ENCODE results near the gene SLC6A8. TPM values are rescaled to one million over a fixed set of nuclear protein-coding genes. Genes with fewer than 3 reads are reported as not detected.
"Not testable (repeated sequence)": the region's sequence is repeated elsewhere in the genome, so short reads cannot be mapped to it uniquely, and the experiment has no call there.

SLC6A8 gene
- total RNA-seq, 1 donor from 2014 or later, result 178 TPM

DNA sequence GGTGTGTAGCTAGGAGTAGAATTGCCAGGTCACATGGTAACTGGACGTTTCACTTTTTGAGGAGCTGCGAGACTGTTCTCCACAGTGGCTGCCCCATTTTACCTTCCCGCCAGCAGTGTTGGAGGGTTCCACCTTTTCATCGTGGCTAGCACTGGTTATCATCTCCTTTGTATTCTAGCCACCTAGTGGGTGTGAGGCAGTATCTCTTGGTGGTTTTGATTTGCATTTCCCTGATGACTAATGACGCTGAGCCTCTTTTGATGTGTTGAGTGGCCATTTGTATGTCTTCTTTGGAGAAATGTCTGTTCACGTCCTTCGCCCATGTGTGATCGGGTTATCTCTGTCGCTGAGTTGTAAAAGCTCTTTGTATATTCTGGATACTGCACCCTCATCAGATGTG, 47.5 kb downstream of the SLC6A8 start:
- DNase-seq (ENCODE audit: missing footprints) (no peak), ATAC-seq (no peak)
- intact Hi-C loops (cut with DNase I), result no loop called here

DNA sequence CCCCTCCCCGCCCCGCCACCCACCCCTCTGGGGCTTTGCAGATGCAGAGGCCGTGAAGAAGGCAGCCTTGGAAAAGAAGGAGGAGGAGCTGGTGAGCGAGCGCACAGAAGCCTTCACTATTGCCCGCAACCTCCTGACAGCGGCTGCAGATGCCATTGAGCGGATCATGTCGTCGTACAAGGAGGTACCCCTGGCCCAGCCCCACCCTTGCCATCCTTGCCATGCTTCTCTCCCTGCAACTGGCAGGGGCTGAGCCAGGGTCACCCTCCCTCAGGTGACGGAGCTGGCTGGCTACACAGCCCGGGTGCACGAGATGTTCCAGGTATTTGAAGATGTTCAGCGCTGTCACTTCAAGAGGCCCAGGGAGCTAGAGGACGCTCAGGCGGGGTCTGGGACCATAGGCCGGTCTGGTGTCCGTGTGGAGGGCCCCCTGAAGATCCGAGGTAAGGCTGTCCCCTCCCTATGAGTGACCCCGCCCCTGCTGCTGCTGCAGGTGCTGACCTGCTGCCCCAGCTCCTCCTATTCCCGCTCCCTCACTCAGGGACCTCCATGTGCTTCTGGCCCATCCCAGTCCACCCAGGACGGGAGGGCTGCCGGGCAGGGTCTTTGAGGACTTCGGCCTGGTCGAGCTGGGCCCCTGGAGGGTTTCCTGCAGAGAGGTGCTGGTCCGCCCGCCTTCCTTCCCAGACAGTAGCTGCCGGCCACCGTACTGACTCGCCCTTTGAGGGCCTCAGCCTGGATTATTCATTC, 48.5 kb downstream of the SLC6A8 start:
- ATAC-seq (no peak), DNase-seq (ENCODE audit: missing footprints) (no peak)
- intact Hi-C loops (cut with DNase I), result no loop called here

DNA sequence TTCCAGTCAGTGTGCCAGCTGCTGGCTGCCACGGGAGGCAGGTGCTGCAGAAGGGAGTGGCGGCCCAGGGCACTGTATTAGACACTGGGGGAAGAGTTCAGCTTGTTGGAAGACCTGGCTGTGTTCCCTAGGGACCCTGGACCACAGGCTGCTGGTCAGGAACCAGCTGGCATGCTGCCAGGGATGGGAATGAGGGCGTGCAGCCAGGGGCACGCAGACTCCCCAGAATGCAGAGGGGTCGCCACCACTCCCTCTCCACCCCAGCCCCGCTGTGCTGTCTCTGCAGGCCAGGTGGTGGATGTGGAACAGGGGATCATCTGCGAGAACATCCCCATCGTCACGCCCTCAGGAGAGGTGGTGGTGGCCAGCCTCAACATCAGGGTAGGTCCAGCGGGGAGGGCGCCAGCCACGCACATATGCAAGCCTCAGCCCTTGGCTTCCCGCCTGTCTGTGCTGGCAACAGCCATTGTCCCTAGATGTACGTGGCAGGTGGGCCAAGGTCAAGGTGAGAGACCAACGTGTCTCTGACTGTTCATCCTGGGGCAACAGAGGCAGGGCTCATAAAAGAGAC, 49.2 kb downstream of the SLC6A8 start:
- DNase-seq (ENCODE audit: missing footprints) (no peak), ATAC-seq (no peak)
- intact Hi-C loops (cut with DNase I), result no loop called here

DNA sequence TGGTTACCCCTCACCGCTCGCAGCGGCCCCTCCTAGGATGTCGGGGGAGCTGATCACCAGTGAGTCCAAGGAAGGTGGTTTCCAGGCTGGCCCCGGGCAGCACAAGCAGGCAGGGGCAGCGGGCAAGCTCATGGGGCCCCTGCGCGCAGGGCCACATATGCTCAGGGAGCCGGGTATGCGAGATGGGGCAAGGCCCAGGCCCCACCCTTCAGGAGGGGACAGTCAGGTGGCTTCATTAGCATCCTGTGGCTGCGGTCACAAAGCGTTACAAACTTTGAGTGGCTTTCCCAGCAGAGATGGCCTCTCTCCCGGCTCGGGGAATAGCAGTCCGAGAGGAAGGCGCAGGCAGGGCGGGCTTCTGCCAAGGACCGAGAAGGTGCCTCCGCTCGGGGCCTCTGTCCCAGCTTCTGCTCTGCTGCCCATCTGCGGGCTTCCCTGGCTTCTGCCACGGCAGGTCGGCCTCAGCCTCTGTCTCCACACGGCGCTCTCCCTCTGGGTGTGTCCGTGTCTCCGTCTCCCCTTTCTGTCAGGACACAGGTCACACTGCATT, 50.4 kb downstream of the SLC6A8 start:
- intact Hi-C loops (cut with DNase I), result no loop called here

DNA sequence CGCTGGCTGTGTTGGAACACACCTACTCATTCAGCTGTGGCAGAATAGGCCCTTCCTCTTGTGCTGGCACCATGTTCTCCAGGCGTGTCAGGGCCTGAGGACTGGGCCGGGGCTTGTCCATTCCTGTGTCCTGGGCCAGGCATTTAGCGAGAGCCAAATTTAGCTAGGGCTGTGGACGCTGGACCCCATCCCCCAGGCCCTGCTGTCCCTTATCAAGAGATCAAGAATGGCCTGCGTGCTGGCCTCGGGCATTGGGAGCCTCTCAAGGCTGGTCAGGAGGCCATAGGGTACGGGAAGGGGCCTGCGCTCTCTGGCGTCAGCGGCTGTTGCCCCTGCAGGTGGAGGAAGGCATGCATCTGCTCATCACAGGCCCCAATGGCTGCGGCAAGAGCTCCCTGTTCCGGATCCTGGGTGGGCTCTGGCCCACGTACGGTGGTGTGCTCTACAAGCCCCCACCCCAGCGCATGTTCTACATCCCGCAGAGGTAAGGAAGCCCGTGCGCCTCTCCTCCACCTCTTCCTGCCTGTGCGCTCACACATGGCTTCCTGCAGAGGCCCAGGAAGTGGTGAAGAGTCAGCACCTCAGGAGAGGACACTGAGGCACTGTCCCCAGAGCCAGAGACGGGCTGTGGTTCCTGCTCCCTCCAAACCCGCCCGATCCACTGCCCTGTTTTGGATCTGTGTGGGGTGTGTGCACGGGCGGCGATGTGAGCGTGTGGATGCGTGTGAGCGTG, 52.2 kb downstream of the SLC6A8 start:
- DNase-seq (ENCODE audit: missing footprints), result no peak
- intact Hi-C loops (cut with DNase I), result no loop called here
- no peak for ATAC-seq

More for the DNA sequence above, 50.4 kb downstream of the SLC6A8 start:
- ATAC-seq, result no peak
- DNase-seq (ENCODE audit: missing footprints), result no peak

DNA sequence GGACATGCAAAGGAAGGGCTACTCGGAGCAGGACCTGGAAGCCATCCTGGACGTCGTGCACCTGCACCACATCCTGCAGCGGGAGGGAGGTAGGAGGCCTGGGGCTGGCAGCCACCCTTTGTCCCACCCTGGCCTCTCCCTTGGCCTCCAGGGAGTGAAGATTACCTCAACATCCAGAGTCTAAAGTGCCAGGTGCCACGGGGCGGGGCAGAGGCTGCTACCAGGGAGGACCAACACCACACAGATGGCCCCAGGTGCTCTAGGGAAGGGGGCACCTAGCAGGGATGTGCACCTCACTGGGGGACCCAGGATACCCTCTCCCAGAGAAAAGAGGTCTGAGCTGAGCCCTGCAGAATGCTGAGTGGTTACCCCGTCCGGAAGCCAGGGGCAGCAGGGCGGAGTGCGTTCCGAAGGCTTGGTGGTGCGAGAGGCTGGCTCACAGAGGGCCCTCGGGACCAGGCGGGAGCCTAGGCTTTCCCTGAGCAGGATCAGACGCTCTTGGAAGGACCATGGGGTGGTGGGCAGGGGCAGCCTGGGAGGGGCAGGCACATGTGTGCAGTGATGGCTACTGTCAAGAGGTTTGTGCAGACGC, 53.0 kb downstream of the SLC6A8 start:
- no peak for DNase-seq (ENCODE audit: missing footprints)
- intact Hi-C loops (cut with DNase I), result no loop called here
- ATAC-seq, result no peak

DNA sequence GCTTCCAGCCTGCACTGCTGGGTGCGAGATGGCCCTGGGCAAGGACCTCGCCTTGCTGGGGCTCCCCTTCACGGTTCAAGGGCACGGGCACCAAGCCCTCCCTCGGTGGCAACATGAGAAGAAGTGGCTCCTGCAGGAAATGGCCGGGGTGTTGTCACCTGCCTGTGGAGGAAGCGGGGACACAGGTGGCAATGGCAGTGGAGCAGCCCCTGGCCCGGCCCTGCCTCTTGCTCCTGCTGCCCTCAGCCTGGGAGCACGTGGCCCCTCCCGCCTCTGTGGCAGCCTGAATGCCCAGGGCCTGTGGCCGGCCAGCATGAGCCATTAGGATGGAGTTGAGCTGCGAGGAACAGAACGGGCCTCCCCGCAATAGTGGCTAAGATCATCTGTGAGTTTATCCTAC, 53.7 kb downstream of the SLC6A8 start:
- DNase-seq (ENCODE audit: missing footprints) (no peak), ATAC-seq (no peak)
- intact Hi-C loops (cut with DNase I), result no loop called here

DNA sequence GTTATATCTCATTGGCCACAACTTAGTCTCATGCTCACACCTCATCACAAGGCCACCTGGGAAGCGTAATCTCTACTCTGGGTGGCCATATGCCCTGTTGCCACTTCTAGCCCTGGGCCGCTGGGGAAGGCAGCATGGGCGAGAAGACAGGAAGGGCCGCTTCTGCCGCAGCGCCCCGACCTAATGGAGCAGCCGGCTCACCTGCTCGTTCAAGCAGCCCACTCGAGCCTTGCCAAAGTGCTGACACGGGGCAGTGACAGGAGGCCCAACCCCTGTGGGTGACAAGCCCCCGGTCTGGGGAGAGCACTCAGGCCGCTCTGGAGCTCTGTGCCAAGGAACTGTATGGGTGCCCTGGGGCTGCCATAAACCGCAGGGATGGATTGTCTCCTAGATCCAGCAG, 54.4 kb downstream of the SLC6A8 start:
- intact Hi-C loops (cut with DNase I); DNase-seq (ENCODE audit: missing footprints); ATAC-seq: not testable (repeated sequence)

DNA sequence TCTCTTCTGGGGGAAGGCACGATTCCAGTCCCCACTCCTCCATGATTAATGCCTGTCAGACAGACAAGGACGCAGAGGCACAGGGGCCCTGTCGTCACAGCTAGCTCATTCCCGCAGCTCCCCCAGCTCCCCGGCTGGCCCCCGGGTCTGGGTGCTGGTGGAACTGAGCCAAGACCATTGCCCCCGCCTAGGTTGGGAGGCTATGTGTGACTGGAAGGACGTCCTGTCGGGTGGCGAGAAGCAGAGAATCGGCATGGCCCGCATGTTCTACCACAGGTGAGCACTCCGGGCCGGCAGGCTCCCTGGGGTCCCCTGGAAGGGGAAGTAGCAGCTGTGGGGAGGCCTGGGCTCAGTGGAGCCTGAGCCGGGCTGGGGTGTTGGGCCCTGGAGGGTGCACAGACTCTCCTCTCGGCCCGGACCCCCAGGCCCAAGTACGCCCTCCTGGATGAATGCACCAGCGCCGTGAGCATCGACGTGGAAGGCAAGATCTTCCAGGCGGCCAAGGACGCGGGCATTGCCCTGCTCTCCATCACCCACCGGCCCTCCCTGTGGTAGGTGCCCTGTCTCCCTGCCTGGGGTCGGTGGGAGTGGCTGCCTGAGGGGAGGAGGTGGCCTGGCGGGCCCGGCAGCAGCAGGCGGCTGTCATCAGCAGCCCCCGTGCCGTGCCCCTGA, 55.2 kb downstream of the SLC6A8 start:
- intact Hi-C loops (cut with DNase I); ATAC-seq; DNase-seq (ENCODE audit: missing footprints): not testable (repeated sequence)

DNA sequence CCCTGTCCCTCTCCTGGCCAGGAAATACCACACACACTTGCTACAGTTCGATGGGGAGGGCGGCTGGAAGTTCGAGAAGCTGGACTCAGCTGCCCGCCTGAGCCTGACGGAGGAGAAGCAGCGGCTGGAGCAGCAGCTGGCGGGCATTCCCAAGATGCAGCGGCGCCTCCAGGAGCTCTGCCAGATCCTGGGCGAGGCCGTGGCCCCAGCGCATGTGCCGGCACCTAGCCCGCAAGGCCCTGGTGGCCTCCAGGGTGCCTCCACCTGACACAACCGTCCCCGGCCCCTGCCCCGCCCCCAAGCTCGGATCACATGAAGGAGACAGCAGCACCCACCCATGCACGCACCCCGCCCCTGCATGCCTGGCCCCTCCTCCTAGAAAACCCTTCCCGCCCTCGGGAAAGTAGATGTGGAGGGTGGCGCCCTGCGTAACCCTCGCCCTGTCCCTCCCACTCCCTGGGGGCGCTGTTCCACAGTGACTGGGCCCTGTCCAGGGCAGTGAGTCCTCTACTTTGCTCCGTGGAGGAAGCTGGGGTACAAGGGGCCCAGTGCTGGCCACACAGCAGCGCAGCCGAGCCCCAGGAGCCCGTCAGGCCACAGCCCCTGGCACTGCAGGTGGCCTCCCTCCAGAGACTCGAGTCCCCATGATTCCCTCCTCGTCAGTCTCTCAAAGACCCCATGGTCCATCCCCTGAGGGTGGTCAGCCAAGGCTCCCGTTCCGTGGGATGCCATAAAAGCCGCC, 55.9 kb downstream of the SLC6A8 start:
- DNase-seq (ENCODE audit: missing footprints); intact Hi-C loops (cut with DNase I); ATAC-seq: not testable (repeated sequence)

DNA sequence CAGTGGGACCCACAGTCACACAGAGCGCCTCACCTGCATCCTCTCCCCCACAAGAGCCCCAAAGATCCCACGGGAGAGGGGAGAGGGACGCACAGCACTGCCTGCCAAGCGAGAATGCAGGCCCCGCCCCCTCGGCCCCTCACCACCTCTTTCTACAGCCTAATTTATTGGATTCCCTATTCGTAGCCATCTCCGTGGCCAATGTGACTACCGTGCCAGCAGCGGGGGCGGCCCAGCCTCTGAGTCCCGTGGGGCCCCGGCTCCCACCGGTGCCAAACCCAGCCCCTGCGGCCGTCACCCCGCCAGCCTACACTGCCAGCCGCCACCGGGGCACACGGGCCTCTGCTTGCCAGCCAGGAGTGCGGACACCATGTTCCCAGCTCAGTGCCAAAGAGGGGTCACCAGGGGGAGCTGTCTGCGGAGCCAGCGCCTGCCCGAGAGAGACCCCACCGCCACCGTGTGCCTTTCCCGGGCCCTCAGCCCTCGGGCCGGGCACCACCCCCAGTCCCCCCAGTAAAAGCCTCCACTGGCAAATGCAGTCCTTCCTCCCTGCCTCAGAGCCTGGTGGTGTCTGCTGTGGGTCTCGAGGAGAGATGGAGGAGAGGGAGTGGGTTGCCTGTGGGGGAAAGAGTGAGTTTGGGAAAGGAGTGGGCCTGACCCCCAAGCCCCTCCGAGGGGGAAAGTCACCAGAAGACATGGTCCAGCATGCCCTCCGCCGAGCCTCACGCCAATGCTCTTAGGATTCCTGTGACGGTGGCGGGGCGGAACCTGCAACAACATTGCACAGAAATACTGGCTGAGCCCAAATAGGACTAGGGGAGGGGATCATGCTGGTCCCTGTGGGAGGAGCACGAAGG, 56.7 kb downstream of the SLC6A8 start:
- intact Hi-C loops (cut with DNase I), result no loop called here
- DNase-seq (ENCODE audit: missing footprints) (no peak), ATAC-seq (no peak)

DNA sequence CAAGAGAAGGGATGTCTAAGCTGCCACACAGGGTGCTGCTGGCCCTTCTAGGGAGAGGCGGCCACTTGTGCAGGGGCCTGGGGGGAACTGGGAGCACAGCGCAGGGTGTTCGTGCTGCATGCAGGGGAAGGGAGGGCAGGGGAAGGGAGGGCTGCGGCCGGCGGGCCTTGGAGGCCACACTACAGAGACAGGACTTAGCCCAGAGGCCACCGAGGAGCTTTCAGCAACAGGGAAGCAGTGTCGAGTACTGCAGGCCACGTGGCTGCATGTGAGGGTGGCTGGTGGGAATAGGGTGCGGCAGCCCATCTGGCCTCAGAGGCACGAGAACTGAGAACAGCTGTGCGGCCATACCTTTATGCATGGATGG, 57.3 kb downstream of the SLC6A8 start:
- intact Hi-C loops (cut with DNase I); DNase-seq (ENCODE audit: missing footprints); ATAC-seq: not testable (repeated sequence)

Other genes with a start within 250 kb of the SLC6A8 start
- not detected for gene TREX2, start 241.9 kb upstream of the SLC6A8 start, total RNA-seq
- gene HAUS7, start 217.3 kb upstream of the SLC6A8 start, total RNA-seq, result 18.5 TPM
- 42.2 TPM for gene BGN, start 192.9 kb upstream of the SLC6A8 start, total RNA-seq
- not detected for gene ATP2B3, start 170.3 kb upstream of the SLC6A8 start, total RNA-seq
- gene CCNQ, start 88.8 kb upstream of the SLC6A8 start, total RNA-seq, result 42.6 TPM
- 0.19 TPM for gene DUSP9, start 40.7 kb upstream of the SLC6A8 start, total RNA-seq
- gene PNCK, start 14.1 kb upstream of the SLC6A8 start, total RNA-seq, result 11.3 TPM
- 98.5 TPM for gene BCAP31, start 36.5 kb downstream of the SLC6A8 start, total RNA-seq
- gene ABCD1, start 36.9 kb downstream of the SLC6A8 start, total RNA-seq, result 16.4 TPM
- 2.3 TPM for gene PLXNB3, start 76.3 kb downstream of the SLC6A8 start, total RNA-seq
- gene SRPK3, start 93.1 kb downstream of the SLC6A8 start, total RNA-seq, result 43.3 TPM
- 78.7 TPM for gene IDH3G, start 106.4 kb downstream of the SLC6A8 start, total RNA-seq
- 150 TPM for gene SSR4, start 106.7 kb downstream of the SLC6A8 start, total RNA-seq
- gene PDZD4, start 142.6 kb downstream of the SLC6A8 start, total RNA-seq, result 2.8 TPM
- gene L1CAM, start 198.2 kb downstream of the SLC6A8 start, total RNA-seq, result 6.1 TPM
- 3.2 TPM for gene AVPR2, start 216.7 kb downstream of the SLC6A8 start, total RNA-seq
- 9.7 TPM for gene ARHGAP4, start 238.3 kb downstream of the SLC6A8 start, total RNA-seq
- 80.6 TPM for gene NAA10, start 247.1 kb downstream of the SLC6A8 start, total RNA-seq

Data from Right ventricle myocardium inferior (tissue), 1 donor.